ENCODE results near the gene BHLHE40.

The BHLHE40 gene

GRCh38 chr3:5016211-5017161 is 37.2 kb downstream of the BHLHE40 start:
- DNase-seq (ENCODE audit: low read depth): peak; percentile 85
- TF ChIP-seq POLR2A (IDR thresholded peaks at IDR 0.05; ENCODE audit: extremely low read depth, insufficient read length) (no peak), MYC (IDR thresholded peaks at IDR 0.05; ENCODE audit: low read depth, low read length) (peak; percentile 77; the same call in 1 of the 2 replicates)
- TF ChIP-seq, protein P1, sequence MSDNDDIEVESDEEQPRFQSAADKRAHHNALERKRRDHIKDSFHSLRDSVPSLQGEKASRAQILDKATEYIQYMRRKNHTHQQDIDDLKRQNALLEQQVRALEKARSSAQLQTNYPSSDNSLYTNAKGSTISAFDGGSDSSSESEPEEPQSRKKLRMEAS (IDR thresholded peaks at IDR 0.05; ENCODE audit: low read depth, low read length): peak; percentile 75
- TF ChIP-seq, protein P2, sequence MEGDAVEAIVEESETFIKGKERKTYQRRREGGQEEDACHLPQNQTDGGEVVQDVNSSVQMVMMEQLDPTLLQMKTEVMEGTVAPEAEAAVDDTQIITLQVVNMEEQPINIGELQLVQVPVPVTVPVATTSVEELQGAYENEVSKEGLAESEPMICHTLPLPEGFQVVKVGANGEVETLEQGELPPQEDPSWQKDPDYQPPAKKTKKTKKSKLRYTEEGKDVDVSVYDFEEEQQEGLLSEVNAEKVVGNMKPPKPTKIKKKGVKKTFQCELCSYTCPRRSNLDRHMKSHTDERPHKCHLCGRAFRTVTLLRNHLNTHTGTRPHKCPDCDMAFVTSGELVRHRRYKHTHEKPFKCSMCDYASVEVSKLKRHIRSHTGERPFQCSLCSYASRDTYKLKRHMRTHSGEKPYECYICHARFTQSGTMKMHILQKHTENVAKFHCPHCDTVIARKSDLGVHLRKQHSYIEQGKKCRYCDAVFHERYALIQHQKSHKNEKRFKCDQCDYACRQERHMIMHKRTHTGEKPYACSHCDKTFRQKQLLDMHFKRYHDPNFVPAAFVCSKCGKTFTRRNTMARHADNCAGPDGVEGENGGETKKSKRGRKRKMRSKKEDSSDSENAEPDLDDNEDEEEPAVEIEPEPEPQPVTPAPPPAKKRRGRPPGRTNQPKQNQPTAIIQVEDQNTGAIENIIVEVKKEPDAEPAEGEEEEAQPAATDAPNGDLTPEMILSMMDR (IDR thresholded peaks at IDR 0.05; ENCODE audit: low read depth, low read length): no peak
- H3K4me3 ChIP-seq (ENCODE audit: low read depth, low read length): no peak overlapping the region

DNA sequence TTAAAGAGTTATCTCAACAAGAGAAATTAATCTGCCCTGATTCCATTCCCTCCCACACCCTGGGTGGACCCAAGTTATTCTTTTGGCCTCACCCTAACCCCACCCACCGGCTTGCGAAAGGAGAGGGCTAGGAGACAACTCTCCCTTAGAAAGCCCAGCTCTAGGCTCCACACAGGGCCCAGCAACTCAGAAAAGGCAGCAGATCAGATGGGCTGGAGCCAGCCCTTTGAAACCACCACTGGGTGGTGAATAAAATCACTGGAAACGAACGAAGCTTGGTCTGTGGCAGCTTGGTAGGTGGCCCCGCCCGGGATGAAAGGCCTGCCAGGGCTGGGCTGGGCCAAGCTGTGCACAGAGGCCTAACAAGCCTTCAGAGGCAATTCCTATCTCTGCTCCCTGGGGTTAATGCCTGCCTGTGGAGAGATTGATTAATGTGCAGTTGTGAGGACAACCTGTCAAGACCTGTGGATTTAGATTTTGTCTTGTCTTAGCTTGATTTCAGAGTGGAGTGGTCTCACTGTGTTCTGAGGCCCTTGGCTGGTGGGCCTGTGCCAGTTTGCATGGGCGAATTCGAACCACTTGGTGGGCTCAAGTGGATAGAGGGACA is 38.8 kb downstream of the BHLHE40 start:
- DNase-seq (ENCODE audit: low read depth): peak; percentile 56
- TF ChIP-seq POLR2A (IDR thresholded peaks at IDR 0.05; ENCODE audit: extremely low read depth, insufficient read length) (no peak), MYC (IDR thresholded peaks at IDR 0.05; ENCODE audit: low read depth, low read length) (no peak)
- TF ChIP-seq, protein P1 (IDR thresholded peaks at IDR 0.05; ENCODE audit: low read depth, low read length): no peak
- TF ChIP-seq, protein P2 (IDR thresholded peaks at IDR 0.05; ENCODE audit: low read depth, low read length): no peak
- no peak overlapping the region for H3K4me3 ChIP-seq (ENCODE audit: low read depth, low read length)

DNA sequence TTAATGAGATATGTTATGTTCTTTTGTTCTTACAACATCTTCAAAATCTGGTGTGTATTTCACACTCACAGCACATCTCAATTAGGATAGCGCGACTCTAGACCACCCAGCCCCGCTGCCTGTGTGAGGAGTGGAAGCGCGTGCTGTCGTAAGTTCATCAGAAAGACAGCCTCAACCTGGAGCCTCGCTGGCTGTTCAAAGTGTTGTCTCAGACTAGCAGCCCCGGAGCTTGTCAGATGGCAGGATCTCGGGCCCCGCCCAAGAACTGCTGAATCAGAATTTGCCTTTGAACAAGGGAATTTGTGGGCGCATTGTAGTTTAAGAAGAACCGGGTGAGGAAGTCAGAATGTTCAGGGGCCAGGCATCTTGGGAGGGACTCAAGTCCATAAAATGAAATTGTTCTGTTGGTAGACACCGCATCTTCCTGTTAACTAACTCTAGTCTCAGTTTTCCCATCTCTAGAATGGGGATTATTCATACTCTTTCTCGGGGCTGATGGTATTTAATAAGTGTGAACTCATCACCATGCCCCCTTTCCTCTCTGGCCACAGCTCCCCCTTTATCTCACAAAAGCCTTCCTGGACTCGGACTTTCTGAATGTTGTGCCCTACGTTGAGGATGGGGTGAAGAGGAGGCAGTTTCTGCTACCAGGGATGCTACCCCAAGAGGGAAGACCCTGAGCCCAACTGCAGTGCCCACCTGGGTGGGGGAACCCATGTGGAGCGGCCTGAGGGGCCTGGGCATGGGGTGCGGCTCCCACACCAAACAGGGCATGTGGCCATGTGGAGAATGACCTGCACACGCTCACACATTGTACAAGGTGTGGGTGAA is 40.4 kb downstream of the BHLHE40 start:
- no peak for DNase-seq (ENCODE audit: low read depth)
- H3K4me3 ChIP-seq (ENCODE audit: low read depth, low read length): no peak overlapping the region

DNA sequence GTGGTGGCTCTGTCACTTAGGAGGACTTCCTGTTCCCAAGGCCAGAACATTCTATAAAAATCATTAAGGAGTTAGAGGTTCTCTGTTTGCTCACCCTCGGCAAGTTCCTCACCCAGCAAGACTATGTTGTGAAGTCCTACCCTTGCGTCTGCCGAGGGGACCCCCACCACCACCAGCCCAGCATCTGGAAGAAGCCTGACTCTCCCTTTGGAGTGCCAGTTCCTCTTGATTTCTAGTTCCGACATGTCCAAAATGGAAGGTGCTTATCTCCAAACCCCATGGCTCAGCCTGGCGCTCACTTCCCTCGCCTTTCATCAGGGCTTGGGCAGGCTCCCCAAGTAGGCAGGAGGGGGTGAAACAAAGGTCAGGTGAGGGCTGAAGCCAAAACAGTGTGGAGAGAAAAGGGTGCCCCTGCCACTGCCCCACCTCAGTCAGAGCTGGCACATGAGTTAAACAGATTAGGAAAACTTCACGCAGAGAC is 41.0 kb downstream of the BHLHE40 start:
- no peak for DNase-seq (ENCODE audit: low read depth)
- no peak overlapping the region for H3K4me3 ChIP-seq (ENCODE audit: low read depth, low read length)
- TF ChIP-seq MYC (IDR thresholded peaks at IDR 0.05; ENCODE audit: low read depth, low read length) (no peak), POLR2A (IDR thresholded peaks at IDR 0.05; ENCODE audit: extremely low read depth, insufficient read length) (no peak)
- TF ChIP-seq, protein P1 (IDR thresholded peaks at IDR 0.05; ENCODE audit: low read depth, low read length): no peak
- TF ChIP-seq, protein P2 (IDR thresholded peaks at IDR 0.05; ENCODE audit: low read depth, low read length): no peak

More for the DNA sequence above, 40.4 kb downstream of the BHLHE40 start:
- TF ChIP-seq POLR2A (IDR thresholded peaks at IDR 0.05; ENCODE audit: extremely low read depth, insufficient read length) (no peak), MYC (IDR thresholded peaks at IDR 0.05; ENCODE audit: low read depth, low read length) (no peak)
- TF ChIP-seq, protein P2 (IDR thresholded peaks at IDR 0.05; ENCODE audit: low read depth, low read length): no peak
- TF ChIP-seq, protein P1 (IDR thresholded peaks at IDR 0.05; ENCODE audit: low read depth, low read length): no peak
